Stimulated activated CD4-positive, alpha-beta T cell treated with anti-CD3 and anti-CD28 coated beads, TNF-alpha, amount 100 ng/mL, for 24 hours (primary cell): ENCODE results near the gene PIP4K2A.
"Not testable (repeated sequence)": the region's sequence is repeated elsewhere in the genome, so short reads cannot be mapped to it uniquely, and the experiment has no call there.

Experiments
- DNase-seq, 3 experiments: peaks; one replicate each; pipeline ENCODE4 v3.0.0-alpha.2; 2020; ENCODE audit warnings: low read depth in 3 of 3

PIP4K2A gene

DNA sequence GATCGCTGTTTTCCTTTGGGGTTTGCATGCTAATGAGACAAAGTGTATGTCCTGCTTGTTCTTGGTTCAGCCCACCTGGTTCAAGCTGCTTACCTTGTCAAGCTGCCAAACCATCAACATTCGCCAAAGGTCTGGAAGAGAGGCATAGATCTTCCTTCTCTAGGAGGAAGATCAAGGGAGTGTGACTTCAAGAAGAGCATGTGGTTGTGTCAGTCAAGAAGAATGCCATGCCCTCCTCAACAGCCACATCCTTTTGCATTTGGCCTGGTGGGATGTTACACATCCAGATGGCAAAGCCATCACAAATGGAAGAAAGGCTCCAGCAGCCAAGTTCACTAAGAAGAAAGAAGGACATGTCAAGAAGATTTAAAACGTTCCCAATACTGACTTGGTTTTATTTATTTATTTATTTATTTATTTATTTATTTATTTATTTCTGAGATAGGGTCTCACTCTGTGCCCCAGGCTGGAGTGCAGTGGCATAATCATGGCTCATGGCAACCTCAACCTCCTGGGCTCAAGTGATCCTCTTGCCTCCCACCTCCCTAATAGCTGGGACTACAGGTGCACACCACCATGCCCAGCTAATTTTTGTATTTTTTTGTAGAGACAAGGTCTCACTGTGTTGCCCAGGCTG is 5.1 kb upstream of the PIP4K2A start:
- DNase-seq, result no peak

DNA sequence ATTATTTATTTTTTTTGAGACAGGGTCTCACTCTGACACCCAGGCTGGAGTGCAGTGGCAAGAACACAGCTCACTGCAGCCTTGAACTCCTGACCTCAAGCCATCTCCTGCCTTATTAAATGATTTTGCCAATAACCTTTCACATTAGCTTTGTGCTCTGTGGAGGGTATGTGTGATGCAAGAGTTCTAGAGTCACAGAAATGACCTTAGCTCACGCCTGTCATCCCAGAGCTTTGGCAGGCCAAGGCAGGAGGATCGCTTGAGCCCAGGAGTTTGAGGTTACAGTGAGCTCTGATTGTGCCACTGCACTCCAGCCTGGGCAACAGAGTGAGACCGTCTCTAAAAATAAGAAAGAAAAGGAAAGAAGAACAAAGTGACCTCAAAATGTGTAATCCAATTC is 4.3 kb upstream of the PIP4K2A start:
- not testable (repeated sequence) for DNase-seq

DNA sequence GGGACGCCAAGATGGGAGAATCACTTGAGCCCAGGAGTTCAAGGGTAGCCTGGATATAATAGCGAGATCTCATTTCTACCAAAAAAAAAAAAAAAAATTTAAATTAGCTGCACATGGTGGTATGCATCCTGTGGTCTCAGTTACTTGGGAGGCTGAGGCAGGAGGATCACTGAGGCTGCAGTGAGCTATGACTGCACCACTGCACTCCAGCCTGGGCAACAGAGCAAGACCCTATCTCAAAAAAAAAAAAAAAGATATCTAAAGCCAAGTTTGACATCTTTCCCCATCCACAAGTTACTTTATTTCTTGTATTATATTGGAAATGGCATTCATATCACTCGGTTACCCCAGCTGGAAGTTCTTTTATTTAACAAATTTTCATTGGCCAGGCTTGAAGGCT is 3.4 kb upstream of the PIP4K2A start:
- DNase-seq, result no peak

DNA sequence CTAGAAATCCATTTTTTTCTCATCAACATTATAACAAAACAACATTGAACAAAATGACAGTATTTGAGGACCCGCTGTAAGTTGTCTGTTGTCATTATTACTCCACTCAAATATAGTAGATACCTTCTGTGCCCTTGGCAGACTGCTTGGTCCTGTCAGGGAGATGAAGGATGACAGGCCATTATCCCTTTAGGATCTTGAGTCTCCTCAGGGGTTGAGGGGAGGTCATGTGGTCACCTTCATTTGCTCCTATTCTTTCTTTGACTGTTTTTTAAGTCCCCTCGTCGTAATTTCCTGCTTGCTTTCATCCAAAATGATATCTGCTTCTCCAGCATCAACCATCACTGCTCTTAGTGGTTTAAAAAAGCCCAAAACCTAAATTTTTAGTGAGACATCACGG is 2.6 kb upstream of the PIP4K2A start:
- DNase-seq, result no peak

DNA sequence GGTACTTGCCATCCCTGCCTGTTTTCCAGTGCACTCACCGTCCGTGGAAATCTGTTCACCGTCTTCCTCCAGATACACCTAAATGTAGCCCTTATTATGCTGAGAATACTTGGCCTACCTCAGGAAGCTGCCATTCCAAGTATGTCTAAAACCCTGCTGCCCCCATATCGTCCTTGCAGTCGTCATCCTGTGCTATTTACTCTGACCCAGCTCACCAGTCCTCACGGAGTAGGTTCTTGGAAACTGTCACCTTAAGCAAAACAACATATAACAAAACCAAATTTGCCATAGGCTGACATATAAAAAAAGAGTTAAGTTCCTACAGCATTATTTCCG is 880 bp upstream of the PIP4K2A start:
- DNase-seq, result no peak

DNA sequence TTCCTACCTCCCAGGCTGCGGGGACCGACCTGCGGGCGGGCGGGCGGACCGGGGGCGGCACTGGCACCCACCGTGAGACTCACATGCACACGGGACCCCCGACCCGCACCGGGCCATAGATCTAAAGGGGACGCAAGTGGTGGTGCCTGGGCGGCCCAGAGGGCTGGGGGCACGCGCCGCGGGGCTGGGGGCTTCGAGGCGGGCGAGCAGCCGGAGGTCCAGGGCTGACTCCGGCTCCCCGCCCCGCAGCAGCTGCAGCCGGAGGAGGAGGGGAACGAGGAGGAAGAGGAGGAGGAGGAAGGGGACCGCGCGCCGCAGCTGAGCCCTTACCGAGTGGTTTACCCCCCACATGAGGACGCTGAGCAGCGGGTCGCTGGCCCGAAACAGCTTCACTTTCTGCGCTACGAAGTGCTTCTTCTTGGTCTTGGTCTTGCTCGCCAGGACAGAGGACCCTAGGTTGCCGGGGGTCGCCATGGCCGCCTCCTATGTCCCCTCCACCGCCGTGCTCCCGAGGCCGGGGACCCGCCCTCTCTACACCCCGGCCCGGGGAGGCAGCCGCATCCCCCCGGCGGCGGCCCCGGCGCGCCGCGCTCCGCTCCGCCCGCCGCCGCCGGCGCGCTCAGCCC is 412 bp downstream of the PIP4K2A start:
- DNase-seq, result peak in 2 of 3 experiments; percentile 13 to 37

DNA sequence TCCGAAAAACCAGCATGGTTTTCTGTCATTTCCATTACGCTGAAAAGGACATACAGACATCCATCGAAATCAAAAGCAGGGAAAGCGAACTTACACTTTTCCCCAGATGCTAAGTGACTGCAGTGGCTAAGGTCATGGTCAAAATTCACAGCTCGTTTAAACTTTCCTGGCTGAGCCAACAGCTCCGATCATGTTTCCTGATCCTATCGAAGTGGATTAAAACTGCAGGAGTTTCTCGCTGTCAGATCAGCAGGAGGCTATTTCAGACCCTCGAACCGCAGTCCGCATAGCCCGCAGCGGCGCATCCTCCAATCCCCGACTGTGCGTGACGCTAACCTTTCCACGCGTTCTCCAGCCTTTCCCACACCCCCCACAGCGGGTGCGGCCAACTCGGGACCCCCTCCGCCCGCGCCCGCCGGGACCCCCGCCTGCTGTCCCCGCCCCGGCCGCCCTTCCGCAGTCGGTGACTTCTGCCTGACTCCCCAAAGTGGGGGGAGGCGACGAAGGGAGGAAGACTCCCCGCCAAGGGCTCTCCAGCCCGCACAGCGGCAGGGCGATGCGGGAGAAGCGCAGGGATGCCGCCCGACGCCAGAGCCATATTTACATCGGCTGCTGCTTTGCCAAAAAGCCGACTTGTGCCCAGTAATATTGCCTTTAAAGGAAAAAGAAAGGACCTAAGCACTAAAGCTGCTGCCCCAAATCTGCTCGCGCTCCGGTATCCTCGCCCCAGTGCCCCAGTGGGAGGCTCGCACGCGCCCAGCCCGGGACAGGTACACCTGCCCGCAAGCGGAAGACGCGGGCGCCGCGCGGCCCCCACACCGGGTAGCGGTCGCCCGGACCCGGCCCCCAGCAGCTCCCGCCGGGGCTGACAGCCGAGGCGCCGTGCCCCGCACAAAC is 1.2 kb downstream of the PIP4K2A start:
- peak in 2 of 3 experiments; percentile 16 to 23 for DNase-seq

- no peak for DNase-seq
Observed at GRCh38 chr10:22712211-22712955, 2.0 kb downstream of the PIP4K2A start.

DNA sequence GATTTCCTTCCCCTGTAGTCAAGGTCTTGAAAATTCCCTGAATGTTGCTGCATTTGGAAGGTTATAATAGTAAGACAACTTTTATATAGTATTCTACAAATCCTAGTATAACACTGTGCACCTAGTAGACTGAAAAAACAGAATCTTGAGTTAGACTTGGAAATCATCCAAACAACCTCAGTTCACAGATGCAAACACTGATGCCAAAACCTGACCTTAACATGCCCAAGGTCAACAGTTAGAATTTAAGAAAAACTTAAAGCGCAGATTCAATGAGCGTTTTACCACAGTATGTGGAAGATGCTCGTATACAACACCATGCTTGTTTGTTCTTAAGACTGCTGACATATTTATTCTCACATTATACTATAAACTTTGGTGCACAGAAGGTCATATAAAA is 3.0 kb downstream of the PIP4K2A start:
- no peak for DNase-seq

GRCh38 chr10:22710139-22710745 is 4.1 kb downstream of the PIP4K2A start:
- no peak for DNase-seq

DNA sequence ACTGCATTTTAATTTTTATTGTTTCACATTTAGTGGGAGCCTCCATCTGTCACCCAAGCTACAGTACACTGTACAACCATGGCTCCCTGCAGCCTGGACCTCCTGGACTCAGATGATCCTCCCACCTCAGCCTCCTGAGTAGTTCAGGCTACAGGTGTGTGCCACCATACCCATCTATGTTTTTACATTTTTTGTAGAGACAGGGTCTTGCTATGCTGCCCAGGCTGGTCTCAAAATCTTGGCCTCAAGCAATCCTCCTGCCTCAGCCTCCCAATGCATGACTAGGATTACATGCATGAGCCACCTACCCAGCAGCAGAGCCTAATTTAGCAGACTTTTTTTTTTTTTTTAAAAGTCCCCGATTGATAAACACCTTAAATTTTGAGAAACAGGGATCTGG is 5.6 kb downstream of the PIP4K2A start:
- no peak for DNase-seq

GRCh38 chr10:22705527-22705926 is 8.9 kb downstream of the PIP4K2A start:
- DNase-seq, result no peak

- DNase-seq, result no peak
Observed at GRCh38 chr10:22704942-22705341, 9.4 kb downstream of the PIP4K2A start.

DNA sequence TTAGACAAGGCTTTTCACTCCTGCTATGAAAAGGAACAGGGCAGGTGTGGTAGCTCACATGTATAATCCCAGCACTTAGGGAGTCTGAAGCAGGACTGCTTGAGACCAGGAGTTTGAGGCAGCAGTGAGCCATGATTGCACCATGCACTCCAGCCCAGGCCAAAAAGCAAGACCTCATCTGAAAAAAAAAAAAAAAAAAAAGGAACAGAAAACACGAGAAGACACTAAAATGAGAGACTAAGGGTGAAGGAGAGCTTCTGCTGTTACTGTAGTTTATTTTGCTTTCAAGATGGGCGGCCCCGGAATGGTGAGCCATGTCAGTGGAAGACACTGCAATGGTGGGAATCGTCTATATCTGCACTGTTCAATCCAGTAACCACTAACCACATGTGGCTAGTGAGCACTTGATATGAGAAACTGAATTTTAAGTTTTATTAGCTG is 9.9 kb downstream of the PIP4K2A start:
- DNase-seq, result no peak

DNA sequence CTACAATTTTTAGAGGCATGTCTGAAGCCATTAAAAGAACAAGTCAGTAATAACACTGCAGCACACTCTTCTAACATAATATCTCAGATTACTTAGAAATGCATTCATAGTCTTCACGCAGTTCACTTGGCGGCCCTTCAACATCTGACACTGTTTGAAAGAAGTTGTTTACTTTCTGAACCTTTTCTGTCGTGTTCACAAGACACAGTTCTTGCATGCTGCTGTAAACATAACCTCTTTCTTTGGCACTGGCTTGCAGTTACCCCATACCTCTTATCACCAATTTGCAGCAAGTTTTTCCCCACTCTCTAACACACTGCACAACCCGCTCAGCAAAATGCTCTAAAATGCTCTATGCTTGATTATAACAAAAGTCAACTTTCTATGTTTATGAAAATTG is 12.0 kb downstream of the PIP4K2A start:
- DNase-seq, result no peak

DNA sequence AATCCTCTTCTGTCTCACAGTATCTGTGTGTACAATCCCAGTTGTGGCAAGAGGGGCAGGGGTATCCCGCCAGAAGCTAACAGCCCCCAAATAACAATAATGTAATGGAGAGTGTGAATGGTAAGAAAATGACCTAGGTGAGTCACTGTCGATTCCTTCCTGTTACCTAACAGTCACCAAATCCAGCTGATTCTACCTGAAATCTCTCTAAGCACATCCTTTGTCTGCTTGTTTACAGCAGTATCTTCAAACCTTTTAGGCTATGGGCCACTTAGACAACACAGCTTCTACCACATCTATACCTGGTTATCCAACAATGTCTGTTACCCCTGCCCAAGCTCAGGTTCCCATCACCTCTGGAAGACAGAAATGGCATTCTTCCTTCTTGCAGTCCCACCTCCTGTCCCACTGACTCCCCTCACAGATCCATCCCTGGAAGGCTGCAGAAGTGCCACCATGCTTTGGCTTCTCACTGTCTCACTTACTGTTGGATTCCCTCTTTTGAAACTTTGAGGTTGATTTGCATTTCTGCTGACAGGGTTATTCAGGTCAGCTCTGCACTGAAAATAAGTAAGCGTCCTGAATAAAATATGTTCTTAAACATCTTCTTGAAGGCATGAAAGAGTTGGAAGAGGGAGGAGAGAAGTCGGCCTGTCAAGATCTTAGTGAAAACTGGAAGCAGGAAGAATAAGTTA is 13.1 kb downstream of the PIP4K2A start:
- DNase-seq, result no peak

GRCh38 chr10:22700489-22700888 is 13.9 kb downstream of the PIP4K2A start:
- no peak for DNase-seq

DNA sequence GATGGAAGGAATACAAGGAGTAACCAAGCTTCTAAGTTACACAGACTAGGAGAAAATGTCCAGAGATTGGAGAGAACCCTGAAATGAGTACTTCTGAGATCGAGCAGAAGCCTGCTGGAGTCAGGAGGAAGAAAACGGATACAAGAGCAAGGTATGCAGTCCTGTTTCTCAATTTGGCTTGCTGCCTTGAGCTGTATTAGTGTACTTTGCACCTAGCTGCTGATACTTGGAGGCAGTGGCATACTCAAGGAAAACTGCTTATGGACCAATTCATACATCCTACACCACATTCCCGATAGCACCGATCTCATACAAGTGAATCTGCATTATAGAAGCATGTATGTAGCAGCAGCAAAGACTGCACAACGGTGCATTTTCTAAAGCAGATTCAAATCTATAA is 14.4 kb downstream of the PIP4K2A start:
- DNase-seq, result no peak

- no peak for DNase-seq
Observed at GRCh38 chr10:22698941-22699440, 15.4 kb downstream of the PIP4K2A start.

GRCh38 chr10:22697800-22698199 is 16.6 kb downstream of the PIP4K2A start:
- no peak for DNase-seq

DNA sequence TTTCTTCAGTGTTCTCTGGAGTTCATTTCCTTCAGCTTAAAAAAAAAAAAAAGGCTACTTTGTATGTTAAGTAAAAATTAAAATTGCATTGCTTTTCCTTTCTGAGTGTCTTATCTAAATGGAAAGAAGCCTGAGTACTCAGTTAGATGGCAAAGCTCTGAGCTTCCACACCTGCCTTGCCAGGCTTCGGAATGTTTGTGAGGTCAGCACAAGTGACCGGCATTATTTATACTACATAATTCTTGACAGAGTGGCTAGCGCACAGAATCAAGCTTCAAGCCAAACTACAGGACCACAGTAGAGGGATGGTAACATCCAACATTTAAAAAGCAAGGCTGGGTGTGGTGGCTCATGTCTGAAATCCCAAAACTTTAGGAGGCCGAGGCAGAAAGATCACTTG is 17.3 kb downstream of the PIP4K2A start:
- no peak for DNase-seq
